RPMI8226 (cell line): Measurements from ENCODE around the gene TRAFD1.

Source experiments
- DNase-seq: peaks from one replicate; pipeline ENCODE4 v3.0.0-alpha.2; 2015

The TRAFD1 gene

DNA sequence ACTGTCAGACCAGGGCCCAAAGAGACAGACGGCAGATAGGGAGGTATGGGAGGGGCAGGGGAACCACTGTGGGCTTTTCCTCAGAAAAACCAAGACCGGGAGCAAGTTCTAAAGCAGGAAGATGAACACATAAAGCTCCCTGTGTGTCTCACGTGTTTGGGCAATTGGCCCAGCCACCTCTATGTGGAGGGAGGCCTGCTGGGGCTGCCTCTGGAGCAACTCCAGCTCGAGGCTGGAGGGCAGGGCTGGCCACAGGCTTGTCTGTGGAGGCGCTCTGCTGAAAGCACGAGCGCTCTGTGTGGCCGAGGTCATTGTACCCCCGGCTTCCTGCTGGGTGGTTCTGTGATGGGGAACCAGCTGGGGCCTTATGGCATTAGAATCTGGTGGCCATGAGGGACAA lies 36.4 kb downstream of the TRAFD1 start:
- no peak for DNase-seq

DNA sequence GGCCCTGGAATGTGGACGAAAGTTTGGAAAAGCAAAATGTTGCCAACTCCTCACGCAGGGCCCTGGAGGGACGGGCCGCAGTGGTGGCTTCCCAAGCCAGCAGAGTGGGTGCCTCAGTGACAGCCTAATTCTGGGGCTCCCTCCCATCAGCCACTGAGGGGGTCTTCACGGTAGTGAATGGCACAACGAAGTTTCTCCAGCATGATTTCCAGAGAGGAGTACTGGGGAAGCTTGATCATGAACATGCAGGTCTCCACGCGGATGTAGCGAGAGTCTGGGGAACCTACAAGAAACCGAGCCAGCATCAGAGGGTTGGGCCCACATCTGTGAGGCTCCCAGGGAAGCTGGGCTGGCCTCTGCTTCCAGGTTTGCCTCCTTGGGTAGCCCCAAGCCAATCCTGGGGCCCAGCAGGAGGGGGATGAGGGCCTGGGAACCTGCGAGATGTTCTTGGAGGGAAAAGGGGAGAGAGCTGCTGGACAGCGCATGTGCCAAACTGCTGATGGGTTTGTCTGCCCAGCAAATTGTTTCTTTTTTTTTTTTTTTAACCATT lies 37.0 kb downstream of the TRAFD1 start:
- DNase-seq: no peak

DNA sequence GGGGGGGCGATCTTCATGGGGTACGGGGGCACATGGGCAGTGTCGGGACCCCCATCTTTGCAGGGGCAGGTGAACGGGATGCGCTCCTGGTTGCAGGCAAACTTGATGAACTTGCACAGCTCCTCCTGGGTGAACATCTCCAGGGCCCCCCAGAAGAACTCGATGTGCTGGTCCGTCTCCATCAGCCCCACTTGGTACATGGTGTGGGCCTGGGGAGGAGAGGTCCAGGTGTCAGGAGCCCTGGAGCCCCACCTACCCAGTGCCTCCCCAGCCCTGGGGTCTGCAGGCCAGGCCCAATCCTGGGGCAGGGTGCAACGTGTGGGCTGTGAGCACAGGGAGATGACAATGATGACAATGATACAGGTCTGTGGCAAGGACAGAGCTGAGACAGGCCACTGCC lies 37.7 kb downstream of the TRAFD1 start:
- DNase-seq: no peak

DNA sequence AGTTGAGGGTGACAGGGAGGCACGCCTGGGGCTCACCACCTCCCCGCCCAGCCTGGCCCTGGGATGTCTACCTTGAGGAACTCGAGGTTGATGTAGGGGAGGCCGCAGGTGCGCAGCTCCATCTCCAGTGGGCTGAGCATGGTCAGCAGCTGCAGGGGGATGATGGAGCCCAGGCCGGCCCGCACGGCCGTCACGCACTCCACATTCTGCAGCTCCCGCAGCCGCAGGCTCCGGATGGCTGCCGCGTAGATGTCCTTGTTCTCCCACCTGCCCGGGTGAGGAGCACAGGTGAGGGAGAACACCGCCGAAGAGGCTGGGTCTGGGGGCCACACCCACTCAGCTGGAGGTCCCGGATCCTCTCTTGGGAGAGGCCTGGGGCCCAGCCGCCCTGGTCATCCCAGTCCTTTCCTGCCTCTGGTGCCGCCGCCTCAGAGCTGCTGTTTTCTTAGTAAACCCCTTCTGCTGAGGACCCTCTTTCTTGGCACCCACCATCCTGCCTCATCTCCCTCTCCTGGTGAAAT lies 38.2 kb downstream of the TRAFD1 start:
- no peak for DNase-seq

DNA sequence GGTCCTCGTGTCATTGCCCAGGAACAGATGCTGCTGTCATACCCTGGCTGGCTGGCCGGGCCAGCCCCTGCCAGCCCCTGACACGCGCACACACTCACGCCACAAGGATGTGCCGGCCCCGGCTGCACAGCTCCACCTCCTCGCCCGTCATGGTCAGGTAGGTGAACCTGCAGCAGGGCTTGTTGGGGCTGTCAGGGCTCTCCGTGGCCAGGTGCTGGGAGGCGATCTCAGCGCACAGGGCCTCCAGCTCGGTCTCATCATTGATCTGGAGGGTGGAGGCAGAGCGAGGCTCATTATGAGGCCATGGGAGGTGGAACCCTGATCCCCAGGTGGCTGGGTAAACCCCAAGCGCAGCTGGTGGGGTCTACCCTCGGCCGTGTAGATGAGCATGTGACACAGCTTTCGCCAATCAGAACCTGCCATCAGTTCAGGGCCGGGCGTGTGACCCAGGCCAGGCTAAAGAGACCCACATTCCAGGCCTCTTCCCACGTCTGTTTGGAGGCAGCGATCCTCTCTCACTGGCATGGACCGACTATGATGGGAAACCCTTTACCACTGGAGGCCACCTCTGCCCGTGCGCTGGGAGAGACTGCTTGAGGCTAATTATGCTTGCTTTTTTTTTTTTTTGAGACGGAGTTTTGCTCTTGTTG lies 38.8 kb downstream of the TRAFD1 start:
- no peak for DNase-seq

DNA sequence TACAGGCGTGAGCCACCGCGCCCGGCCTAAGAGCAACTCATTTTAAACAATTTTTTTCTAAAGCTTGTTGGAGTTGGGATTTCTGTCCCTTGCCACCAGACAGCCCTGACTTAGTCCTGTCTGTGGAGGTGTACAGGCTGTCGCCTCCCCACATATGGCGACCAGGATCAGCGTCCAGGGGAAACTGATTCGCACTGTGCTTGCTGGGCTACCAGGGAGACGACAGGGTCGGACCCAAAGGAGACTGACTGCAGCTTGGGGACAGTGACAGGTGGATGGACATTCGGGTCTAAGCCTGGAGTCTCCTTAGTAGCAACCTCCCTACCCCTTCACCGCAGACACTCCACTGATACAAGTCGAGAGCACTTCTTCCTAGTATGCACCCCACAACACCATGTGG lies 40.3 kb downstream of the TRAFD1 start:
- DNase-seq: no peak

DNA sequence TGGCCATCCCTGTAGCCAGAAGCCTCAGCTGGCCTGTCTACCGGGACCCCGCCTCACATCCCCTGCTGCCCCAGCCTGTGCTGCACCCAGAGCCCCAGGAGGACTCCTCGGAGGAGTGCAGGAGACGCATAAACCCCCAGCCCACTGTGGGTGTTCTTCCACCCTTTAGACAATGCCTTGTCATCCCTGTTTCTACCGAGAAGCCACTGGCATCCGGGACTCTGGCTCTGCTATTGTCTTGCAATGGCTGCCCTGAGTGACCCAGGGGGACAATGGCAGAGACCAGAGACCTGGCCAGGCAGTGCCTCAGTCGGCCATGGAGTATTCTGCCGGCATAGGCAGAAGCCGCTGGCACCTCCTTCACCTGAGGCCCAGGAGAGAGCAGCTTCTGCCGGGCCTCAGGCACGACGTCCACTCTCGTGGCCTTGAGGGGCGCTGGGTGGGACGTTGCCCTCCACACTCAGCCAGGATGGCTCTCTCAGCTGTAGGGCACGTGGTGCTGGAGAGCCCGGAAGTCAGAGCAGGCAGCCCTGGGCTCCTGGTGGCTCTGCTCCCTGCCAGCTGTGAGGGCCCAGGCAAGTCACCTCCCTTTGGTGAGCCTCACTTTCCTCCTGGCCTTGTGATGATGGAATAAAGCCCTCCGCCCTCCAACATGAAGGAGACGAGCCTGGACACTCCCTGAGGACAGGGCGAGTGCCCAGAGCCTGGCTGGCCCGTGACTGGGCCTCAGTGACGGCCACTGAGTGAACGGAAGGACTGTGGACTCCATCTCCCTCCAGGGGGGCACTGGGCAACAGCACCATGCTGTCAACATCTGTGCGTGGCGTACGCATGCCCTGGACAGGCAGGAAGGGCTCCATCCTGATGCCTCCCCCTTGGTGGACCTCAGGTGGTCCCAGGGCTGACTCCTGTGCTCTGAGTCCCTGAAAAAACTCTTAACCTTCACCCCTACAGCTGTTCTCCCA lies 41.0 kb downstream of the TRAFD1 start:
- DNase-seq: no peak

DNA sequence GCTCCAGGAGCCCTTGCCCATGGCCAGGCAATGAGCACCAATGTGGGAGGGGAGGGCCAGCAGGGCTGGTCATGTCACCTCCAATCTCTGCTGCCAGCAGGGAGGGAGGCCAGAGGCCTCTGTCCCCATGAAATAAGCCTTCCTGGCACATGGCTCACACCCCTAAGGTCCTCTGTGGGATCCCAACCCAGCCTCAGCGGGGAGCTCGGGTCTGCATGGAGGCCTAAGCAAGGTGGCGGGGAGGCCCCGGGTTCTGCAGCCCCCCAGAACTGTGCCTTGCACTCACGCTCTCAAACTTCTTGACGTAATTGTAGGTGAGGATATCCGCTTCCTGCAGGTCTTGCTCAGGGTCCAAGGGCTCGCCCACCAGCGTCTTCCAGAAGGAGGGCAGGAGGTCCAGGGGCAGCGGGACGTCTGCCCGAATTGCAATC lies 41.7 kb downstream of the TRAFD1 start:
- no peak for DNase-seq

DNA sequence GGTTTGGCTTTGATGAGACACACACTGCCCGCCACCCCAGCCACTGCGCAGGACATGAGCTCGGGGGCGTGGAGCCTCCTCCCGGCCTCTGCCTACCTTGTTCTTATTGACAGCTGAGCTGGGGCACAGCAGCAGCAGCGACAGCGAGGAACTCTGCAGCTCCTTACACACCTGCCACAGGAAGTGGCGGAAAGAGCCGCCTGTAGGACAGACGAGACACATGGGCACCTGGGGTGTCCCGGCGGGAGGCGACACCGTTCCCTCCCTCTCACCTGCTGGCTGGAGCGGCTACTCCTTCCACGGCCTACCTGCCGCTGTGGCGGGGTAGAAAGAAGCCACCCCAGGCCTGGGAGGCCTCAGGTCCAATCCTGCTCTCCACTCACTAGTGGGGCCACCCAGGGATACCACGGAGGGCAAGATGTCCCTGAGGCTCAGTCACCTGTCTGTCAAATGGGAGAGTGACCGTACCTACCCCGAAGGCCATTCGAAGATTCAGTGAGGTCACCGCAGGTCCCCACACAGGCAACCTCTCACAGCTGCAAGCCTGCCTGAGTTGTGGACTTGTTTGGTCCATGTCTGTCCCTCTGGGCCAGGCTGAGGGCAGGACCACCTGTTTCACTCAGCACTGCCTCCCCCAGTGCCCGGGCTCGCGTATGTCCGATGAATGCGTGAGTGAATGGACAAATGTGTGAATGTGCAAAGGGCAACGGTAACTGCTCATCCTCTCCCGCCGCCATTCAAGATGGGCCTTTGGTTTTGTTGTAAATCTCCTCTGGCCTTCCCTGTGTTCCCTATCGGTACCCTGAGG lies 42.6 kb downstream of the TRAFD1 start:
- no peak for DNase-seq

DNA sequence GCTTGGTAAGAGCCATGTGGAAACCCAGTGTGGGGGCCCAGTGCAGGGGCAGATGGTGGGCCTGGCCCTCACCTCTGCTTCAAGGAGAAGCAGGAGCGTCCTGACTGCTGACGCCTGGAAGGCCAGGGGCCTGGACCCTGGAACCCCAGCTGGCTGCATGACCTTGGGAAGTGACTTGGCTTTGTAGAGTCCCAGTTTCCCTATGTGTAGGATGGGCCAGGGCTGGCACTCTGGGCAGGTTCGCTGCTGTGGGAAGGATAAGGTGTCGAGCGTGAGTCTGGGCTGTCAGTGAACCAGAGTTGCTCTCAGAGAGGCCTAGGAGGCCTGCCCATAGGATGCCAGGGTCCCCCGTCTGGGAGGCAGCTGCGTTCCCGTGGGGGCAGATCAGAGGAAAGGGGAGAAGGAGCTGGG lies 43.2 kb downstream of the TRAFD1 start:
- DNase-seq: no peak

DNA sequence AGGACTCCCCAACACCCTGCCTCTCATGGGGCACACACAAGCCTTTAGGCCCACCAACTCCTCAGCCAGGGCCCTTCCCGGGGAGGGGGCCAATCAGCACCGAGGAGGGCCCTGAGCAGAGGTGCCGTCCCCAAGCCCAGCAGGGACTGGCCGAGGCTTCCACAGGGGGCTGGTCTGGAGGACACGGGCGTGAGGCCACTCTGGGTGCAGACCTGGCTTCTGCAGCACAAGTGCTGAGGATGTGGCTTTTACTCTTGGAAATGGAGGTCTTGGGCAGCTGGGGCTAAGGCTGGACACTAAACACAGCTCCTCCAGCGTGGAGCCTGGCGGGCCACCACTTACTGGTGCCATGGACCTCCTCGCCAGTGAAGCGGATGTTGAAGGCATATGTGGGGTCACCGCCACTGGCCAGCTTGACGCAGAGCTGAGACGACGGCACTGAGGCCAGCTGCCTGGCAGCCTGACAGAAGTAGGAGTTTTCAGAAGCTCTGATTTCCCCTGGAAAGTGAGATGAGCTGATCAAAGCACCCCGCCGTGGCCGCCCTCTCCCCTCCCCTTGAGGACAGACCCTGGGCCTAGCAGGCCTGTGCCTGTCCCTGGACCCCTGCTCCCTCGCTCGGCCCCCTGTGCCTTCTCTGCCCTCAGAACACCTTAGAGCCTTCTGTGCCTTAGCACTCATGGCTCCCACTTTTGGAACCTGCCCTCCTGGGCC lies 44.0 kb downstream of the TRAFD1 start:
- no peak for DNase-seq

DNA sequence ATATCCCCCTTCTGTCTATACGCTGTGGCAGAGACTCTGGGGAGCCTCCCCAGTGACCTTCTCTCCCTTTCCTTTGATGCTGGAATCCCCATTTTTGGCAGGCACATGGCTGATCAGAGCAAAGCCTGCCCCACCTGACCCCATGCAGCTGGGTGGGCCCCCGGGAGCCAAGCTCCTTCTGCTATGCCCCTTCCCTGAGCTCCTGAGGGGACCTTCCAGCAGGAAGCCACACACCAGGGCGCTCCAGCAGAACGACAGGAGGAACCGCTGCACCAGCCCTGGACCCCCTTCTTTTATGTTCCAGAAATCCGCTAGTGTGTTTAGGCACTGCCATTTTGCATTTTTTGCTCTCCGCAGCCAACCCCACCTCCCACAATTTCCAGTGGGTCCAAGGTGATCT lies 44.6 kb downstream of the TRAFD1 start:
- no peak for DNase-seq

DNA sequence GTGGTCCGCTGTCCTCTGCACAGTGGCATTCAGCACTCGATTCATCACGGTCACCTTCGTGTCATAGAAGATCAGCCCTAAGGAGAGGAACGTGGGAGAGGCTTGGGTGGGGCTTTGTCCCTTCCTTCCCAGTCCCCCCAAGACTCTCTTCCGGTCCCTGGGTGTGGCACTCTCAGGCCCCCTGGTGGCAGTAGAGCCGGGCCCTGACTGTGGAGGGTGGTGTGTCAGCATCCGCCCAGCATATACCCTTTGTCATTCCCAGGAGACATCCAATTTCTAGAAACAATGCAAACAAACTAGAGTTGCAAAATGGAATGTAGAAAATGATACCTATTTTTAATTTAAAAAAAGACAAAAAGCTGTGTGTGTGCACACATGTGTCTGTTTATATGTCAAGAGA lies 45.0 kb downstream of the TRAFD1 start:
- no peak for DNase-seq

DNA sequence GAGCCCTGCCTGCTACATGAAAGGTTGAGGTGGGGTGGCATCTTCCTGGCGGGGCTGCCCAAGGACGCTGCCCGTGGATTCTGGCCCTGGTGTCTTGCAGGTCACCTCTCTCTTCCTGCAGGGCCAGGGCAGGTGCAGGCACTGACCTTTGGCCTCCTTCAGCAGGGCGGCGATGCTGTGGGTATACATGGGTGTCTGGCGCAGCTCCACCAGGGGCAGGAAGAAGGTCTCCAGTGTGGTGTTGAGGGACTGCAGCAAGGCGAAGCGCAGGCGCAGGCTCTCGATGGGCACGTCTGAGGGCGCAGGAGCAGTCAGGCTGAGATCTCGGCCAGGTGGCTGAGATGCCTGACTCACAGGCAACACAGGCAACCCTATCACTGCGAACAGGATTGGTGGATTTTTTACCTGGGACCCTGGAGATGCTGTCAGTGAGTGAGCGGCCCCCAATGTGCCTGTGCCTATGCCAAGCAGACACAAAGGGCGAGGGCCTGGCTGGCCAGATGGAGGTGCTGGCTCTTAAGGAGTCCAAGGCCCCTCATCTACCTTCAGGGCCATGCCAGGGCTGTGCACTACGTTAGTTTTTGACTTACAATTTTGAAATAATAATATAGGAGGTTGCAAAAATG lies 45.7 kb downstream of the TRAFD1 start:
- no peak for DNase-seq

DNA sequence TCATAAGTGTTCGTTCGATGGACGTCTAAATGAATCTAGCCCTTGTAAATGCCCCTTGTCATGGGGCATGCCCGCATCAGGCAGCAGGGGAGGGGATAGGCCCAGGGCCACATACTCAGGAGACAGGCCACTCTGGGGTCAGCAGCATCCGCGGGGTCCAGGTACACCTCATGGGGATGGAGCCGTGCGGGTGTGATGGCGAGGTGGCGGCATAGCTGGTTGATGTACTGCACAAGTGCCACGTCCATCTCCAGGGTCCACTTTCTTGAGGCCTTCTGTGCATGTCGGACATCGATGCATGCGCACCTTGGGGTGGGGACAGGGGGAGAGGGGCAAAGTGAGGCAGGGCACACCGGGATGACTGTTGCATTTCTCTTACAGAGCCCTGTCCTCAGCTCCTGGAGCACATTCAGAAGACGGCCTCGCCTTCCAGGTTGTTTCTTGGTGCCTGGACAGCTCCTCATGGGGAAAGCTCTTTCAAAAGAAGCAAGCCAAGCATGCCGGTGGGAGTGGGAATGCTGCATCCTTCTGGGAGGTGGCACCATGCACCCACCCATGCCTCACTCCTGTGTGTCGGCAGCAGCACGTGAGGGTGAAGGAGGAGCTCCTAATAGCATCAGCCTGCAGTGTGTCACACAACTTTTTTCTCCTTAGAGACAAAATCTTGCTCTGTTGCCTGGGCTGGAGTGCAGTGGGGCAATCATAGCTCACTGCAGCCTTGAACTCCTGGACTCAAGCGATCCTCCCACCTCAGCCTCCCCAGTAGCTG lies 47.4 kb downstream of the TRAFD1 start:
- DNase-seq: no peak

DNA sequence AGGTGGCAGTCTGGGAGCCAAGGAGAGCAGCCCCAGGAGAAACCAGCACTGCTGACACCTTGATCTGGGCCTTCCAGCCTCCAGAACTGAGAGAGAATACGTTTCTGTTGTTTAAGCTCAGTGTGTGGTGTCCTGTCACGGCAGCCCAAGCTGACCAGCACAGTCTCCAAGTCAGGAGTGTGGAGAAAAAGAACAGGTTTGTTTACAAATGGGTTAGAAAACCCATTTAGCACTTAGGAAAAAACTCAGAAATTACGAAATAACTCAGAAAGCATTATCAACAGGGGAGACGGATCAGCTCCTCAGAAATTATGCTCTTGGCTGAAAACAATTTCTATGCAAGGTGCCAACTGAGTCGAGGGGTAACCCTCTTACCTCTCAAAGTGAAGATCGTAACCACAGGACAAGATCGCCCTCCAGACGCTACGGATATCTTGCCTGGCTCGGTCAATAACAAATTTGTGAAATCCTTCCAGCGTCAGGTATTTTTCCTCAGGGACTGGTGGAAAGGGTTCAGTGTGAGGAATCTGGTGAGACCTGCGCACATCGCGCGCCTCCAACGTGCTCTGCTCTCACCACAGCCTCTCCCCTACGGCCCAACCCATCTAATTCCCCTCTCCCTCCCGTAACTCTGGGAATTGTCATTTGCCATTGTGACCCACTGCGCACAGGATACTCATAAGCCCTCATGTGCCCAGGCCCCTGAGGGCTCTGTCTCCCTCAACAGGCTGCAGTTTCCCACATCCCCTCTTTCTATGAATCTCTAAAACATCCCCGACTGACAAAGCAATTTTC lies 50.2 kb downstream of the TRAFD1 start:
- no peak for DNase-seq

DNA sequence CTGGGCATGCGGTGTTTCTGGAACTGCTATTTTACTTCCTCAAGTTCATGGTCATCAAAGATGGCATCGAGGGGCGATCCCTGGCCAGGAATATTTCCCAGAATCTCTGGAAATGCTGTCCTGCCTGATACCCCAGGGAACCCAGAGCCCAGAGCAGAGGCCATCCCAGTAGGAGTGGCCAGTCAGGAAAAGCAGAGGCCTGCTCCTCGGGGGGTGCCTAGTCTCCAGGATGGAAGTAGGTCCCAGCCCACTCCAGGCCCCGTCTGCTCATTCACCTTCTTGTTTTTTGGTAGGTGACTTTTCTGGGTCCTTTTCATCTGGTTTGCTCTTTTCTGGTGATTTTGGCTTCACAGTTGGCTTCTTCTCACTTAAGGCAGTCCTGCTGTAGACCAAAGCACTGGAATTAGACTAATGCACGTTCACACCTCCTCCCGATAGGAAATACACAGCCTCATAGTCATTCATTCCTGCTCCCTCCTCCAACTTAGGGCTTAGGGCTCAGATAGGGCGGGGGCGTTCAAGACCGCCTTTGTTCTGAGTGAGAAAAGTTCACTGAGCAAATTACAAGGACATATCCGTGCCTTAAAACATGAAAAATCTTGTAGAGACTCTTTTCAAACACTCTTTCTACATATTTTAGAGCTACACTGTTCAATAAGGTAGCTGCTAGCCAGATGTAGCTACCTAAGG lies 51.1 kb downstream of the TRAFD1 start:
- no peak for DNase-seq

DNA sequence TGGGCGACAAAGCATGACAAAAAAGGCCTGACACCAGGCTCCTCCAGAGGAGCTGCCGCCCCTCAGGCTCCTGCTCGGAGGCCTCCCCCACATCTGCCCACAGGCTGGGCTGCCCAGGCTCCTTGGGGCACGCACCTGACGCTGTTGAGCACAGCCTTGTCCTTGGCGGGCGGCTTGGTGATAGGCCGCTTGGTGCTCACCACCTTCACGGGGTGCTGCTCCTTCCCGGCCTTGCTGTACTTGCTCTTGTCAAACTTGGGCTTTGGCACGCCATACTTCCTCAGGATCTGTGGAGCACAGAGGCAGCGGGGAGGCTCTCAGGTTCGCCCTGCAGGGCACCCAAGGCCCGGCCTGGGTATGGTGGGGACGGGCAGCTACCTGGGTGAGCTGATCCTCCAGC lies 53.4 kb downstream of the TRAFD1 start:
- DNase-seq: no peak

DNA sequence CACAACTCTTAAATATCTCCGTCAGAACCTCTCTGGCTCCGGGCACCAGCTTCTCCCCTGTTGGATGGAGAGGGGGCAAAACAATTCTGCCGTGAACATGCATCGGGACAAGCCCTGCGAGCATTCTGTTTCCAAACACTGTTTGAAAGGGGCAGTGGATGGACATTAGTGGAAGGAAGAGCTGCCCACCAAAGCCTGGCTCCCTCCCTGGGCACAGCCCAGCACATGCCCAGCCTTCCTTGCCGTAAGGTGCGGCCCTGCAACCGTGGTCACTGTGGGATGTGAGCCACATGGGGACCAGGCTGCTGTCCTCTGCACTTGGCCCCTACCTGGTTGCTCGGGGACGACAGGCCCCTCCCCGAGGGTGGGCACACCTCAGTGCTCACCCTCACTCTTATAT lies 54.0 kb downstream of the TRAFD1 start:
- DNase-seq: no peak
